ENCODE results near the gene GYPC.

GRCh38 chr2:126644630-126645191 is 11.2 kb upstream of the GYPC start:
- no peak for TF ChIP-seq CTCF (optimal IDR thresholded peaks at IDR 0.05 in 1 of 3, IDR thresholded peaks at IDR 0.05 in 1 of 3, conservative IDR thresholded peaks at IDR 0.05 in 1 of 3; ENCODE audit: extremely low read depth in 1 of 3, insufficient read depth in 2 of 3, low read length in 3 of 3)
- no peak for TF ChIP-seq EZH2 (IDR thresholded peaks at IDR 0.05; ENCODE audit: low read length)

Data from keratinocyte (primary cell).